A549 treated with AZD2906 at 1 μM for 4 hours (cell line): Measurements from ENCODE around the gene IP6K1. TPM values are rescaled to one million over a fixed set of nuclear protein-coding genes. Genes with fewer than 3 reads are reported as not detected.

Experiments used
- total RNA-seq: library from RNA; stranded (reverse); fragments of 200-300 nt; extraction: Qiagen RNA extraction; gene quantifications from 5 replicates; pipeline ENCODE4 v1.2.3, GENCODE V29; 2022

Gene IP6K1
- 20.5 to 23.7 TPM (median 21.2 TPM) in 5 replicates for total RNA-seq

DNA sequence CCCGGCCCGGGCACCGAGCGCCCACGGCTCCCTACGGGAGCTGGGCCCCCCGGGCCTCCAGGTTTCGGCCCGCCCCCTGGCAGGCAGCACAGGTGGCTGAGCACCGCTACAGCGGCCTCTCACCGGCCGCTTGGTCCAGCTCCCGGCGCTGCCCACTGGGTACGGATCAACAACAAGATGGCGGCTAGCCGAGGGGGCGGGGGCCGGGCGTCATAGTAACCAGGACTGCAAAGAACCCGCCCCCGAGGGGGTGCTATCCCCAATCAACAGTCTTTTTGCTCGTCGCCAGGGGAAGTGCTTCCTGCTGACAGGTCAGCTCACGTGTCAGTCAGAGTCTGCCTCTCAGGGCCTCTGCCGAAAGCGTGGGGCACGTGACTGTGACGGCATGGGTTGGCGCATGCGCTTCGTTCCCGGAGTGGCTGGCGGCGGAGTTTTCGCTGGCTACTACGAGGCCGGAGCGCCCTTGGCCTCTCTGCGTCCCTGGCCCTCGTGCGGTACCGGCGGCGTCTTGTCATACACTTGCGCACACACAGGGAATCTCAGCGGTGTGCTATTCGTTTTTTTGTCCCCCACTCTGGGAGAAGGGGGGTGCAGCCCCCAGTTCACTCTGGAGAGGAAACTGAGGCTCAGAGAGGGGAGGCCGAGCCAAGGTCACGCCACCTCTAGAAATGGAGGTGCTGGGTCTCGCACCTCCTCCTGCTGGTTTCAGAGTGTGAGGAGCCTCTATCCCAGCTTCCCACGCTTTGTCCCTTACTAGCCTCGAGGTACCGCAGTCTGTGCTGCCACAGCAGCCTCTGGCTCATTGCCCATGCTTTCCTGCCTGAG is at the start of gene IP6K1:
IP6K1 (minus strand) TSS at position 186 of the 825 bp plus-strand sequence. CDS start 38,502 bp downstream, outside the sequence.

GRCh38 chr3:49813497-49814174 is 27.3 kb upstream of the IP6K1 start, which contains the start of gene UBA7:
Gene UBA7, minus strand, starts transcription at chr3:49813953. Its CDS starts 166 bp downstream, at chr3:49813787.

DNA sequence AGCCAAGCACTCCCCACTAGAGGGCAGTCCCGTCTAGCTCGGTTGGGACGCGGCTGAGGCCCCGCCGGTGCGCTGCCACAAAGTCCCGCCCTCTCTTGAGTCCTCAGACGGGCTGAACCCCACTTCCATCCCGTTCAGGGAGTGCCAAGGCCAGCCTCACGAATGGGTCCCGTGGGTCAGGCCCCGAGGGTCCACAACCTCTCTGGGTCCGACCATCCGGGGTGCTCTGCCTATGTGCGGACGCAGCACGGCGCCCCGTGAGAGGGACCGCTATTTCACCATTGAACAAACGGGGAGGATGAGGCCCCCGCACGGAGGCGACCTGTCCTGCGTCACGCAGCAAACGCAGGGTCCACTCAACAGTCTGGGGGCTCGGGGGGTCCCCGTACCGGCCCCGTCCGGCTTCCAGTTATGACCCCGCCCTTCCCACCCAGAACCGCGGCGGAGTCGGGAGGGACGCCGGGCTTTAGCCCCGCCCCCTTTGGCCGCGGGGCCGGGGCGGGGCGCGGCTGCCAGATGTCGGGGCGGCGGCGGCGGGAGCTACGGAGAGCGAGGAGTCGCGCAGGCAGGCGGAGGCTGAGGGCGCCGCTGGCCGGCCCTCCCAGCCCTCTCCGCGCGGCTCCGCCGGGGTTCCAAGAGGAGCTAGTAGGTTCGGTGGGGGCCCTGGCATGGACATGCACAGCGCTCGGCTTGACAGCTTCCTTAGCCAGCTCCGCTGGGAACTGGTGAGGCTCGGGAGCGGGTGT is 16.6 kb upstream of the IP6K1 start, which contains the start of gene INKA1:
INKA1 (plus strand) TSS at position 543 of the 746 bp plus-strand sequence; CDS start at position 675, 132 bp downstream.

GRCh38 chr3:49799761-49800160 is 13.4 kb upstream of the IP6K1 start, which contains the start of gene CDHR4:
Gene CDHR4, minus strand, starts transcription at chr3:49799873. Its CDS starts 61 bp downstream, at chr3:49799812.

GRCh38 chr3:49723628-49724551 is 62.5 kb downstream of the IP6K1 start, which contains the start of gene GMPPB:
Gene GMPPB, minus strand, starts transcription at chr3:49723951. Its CDS starts 225 bp downstream, at chr3:49723726.

GRCh38 chr3:49719214-49719884 is 67.0 kb downstream of the IP6K1 start, which contains the start of gene AMIGO3:
Gene AMIGO3, minus strand, starts transcription at chr3:49719684. Its CDS starts 219 bp downstream, at chr3:49719465.

DNA sequence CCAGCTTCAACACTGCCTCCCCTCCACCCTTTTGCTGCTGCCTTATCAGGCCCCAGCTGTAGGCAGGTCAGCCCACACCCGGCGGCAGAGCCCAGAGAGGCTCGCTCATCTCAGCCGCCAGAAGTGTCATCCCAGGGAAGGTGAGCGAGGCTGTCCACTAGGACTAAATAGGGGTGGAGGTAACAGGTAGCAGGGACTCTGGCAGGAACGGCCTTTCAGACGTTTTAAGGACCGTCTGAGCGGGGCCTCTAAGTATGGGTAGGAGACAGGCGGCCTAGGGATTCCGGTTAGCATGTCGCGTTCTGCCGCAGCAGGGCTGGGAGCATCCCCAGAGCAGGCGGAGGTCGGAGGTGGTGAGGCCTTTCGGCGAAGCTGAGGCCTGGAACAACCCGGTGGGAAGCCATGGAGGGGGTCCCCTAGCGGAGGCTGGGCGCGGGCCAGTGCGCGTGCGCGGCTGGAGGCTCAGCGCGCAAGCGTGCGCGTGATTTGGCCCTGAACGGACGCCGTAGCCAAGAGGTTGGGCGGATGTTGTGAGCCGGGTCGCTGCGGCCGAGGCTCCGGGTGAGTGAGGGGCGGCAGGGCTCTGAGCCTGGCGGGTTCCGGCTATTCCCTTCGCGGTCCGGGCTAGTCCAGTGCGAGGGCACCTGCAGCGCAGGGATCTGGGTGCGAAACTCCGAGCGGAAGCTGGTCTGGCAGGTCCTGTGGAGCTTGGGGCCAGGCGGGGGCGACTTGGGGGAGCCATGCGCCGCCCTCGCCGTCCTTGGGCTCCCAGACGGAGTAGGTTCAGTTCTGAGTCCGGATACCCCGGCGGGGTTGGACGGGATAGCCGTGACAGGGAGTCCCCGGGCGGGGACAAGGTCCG is 97.1 kb downstream of the IP6K1 start, which contains the start of the genes MST1 and RNF123:
MST1 (minus strand) TSS at position 429 of the 862 bp plus-strand sequence. CDS start 783 bp downstream, outside the sequence.
RNF123 (plus strand) TSS at position 512 of the 862 bp plus-strand sequence. CDS start 1,609 bp downstream, outside the sequence.

Other genes starting within 250 kb of the IP6K1 start
- gene BSN, start 232.1 kb downstream of the IP6K1 start, total RNA-seq: 0.12 to 0.19 TPM (median 0.16 TPM) in 5 replicates
- 60.7 to 66.5 TPM (median 63.9 TPM) in 5 replicates for gene APEH, start 112.2 kb downstream of the IP6K1 start, total RNA-seq
- gene MST1, start 97.1 kb downstream of the IP6K1 start, total RNA-seq: 0.81 to 2.3 TPM (median 1.6 TPM) in 5 replicates
- gene RNF123, start 97.0 kb downstream of the IP6K1 start, total RNA-seq: 9.4 to 15.5 TPM (median 13.9 TPM) in 5 replicates
- gene AMIGO3, start 66.9 kb downstream of the IP6K1 start, total RNA-seq: 0.58 to 1.8 TPM (median 0.82 TPM) in 5 replicates
- gene GMPPB, start 62.6 kb downstream of the IP6K1 start, total RNA-seq: 14.2 to 20.7 TPM (median 18.2 TPM) in 5 replicates
- gene CDHR4, start 13.3 kb upstream of the IP6K1 start, total RNA-seq: 0.12 to 0.42 TPM (median 0.28 TPM) in 5 replicates
- gene INKA1, start 16.7 kb upstream of the IP6K1 start, total RNA-seq: 1.9 to 2.8 TPM (median 2.3 TPM) in 5 replicates
- gene UBA7, start 27.4 kb upstream of the IP6K1 start, total RNA-seq: 0.18 to 0.66 TPM (median 0.25 TPM) in 5 replicates
- gene TRAIP, start 70.0 kb upstream of the IP6K1 start, total RNA-seq: 10.6 to 12.9 TPM (median 12.8 TPM) in 5 replicates
- 0.17 to 0.30 TPM (median 0.23 TPM) in 5 replicates for gene CAMKV, start 83.4 kb upstream of the IP6K1 start, total RNA-seq
- 4.5 to 6.4 TPM (median 6.1 TPM) in 5 replicates for gene MST1R, start 117.3 kb upstream of the IP6K1 start, total RNA-seq
- 5.6 to 9.0 TPM (median 8.0 TPM) in 5 replicates for gene MON1A, start 143.3 kb upstream of the IP6K1 start, total RNA-seq
- 22.2 to 25.2 TPM (median 23.7 TPM) in 5 replicates for gene RBM6, start 153.6 kb upstream of the IP6K1 start, total RNA-seq